Measurements from ENCODE around the gene ACCSL. TPM values are rescaled to one million over a fixed set of nuclear protein-coding genes. Genes with fewer than 3 reads are reported as not detected.

ACCSL gene
- polyA plus RNA-seq, 1 donor (not counting 4 experiments of a cell fraction or from before 2014, with no cell fraction given): not detected

DNA sequence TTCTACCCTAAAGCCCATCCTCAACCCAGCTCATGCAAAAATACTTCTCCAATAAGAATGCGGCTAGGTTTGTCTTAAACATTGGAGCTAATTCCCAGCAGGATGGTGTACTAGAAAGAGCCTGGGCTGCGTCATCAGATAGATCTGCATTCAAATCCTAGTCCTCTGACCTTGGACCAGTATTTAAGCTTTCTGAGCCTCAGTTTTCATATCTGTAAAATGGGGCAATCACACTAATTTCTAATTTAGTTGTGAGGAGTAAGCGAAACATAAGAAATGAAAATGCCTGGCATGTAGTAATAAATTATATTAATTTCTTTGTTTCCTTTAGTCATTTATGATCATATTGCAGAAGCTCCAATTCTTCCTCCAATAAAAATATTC is 32.2 kb upstream of the ACCSL start:
- Histone ChIP-seq H3K79me2 (ENCODE audit: control insufficient read depth, insufficient read depth, low read length) (no peaks in the 10 kb centered on the region), H3K4me3 (ENCODE audit: control insufficient read depth in 2 of 3, extremely low read depth in 1 of 3, insufficient read depth in 2 of 3, low read depth in 1 of 3, low read length in 3 of 3) (no peak overlapping the region), H3K36me3 (ENCODE audit: control insufficient read depth in 2 of 2, extremely low read depth in 1 of 2, insufficient read depth in 2 of 2, low read length in 2 of 2) (no peaks in the 10 kb centered on the region), H3K9me3 (ENCODE audit: control insufficient read depth, low read depth, low read length) (no peaks in the 10 kb centered on the region), H3K4me1 (ENCODE audit: control insufficient read depth, extremely low read depth, insufficient read depth, low read length) (no peaks in the 10 kb centered on the region), H4K20me1 (ENCODE audit: control insufficient read depth, extremely low read depth, insufficient read depth, low read length) (no peaks in the 10 kb centered on the region), H3K27me3 (ENCODE audit: control insufficient read depth, extremely low read depth, insufficient read depth, low read length) (peaks cover 9% of the 10 kb centered on the region), H3K4me2 (ENCODE audit: control insufficient read depth, extremely low read depth, insufficient read depth, low read depth, low read length) (no peak overlapping the region), H3K27ac (ENCODE audit: control insufficient read depth, insufficient read depth, low read length) (no peak overlapping the region), H3K9ac (ENCODE audit: control insufficient read depth, extremely low read depth, insufficient read depth, low read length) (no peak overlapping the region), H2AFZ (ENCODE audit: control insufficient read depth, low read length) (no peak overlapping the region), H3K9me1 (ENCODE audit: control insufficient read depth, extremely low read depth, insufficient read depth, low read length) (no peaks in the 10 kb centered on the region)
- TF ChIP-seq, protein P1, sequence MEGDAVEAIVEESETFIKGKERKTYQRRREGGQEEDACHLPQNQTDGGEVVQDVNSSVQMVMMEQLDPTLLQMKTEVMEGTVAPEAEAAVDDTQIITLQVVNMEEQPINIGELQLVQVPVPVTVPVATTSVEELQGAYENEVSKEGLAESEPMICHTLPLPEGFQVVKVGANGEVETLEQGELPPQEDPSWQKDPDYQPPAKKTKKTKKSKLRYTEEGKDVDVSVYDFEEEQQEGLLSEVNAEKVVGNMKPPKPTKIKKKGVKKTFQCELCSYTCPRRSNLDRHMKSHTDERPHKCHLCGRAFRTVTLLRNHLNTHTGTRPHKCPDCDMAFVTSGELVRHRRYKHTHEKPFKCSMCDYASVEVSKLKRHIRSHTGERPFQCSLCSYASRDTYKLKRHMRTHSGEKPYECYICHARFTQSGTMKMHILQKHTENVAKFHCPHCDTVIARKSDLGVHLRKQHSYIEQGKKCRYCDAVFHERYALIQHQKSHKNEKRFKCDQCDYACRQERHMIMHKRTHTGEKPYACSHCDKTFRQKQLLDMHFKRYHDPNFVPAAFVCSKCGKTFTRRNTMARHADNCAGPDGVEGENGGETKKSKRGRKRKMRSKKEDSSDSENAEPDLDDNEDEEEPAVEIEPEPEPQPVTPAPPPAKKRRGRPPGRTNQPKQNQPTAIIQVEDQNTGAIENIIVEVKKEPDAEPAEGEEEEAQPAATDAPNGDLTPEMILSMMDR (optimal IDR thresholded peaks at IDR 0.05 in 1 of 3, IDR thresholded peaks at IDR 0.05 in 1 of 3, conservative IDR thresholded peaks at IDR 0.05 in 1 of 3; ENCODE audit: extremely low read depth in 1 of 3, insufficient read depth in 2 of 3, low read length in 3 of 3): no peak
- TF ChIP-seq EZH2 (IDR thresholded peaks at IDR 0.05; ENCODE audit: low read length): no peak
- dilution Hi-C loops (cut with MboI; ENCODE audit: extremely low pct_ligation_motif_present, low sequenced_read_pairs): no loop called here
- DNase-seq (ENCODE audit: low read depth, low spot score) (no peak), FAIRE-seq (no peak)

DNA sequence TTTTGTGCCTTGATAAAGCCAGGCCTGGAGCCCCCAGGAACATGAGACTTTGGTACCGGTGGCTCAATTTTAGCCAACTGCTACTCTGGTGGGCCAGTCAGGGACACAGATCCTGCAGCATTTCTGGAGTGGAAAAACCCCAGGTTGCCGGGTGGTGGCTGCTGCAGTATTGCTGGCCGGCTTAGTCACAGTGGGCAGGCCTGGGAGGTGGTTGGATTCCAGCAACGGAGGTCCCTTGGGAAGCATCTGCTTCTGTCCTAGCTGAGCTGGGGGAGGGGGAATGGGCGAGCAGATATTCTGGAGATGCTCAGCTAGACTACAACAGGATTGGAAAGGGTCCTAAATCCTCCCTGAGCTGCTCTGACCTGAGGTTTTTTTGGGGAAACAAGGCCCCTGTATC is 31.6 kb upstream of the ACCSL start:
- H3K79me2 ChIP-seq (ENCODE audit: control insufficient read depth, insufficient read depth, low read length): no peaks in the 10 kb centered on the region
- no peak for TF ChIP-seq EZH2 (IDR thresholded peaks at IDR 0.05; ENCODE audit: low read length)
- TF ChIP-seq, protein P1 (optimal IDR thresholded peaks at IDR 0.05 in 1 of 3, IDR thresholded peaks at IDR 0.05 in 1 of 3, conservative IDR thresholded peaks at IDR 0.05 in 1 of 3; ENCODE audit: extremely low read depth in 1 of 3, insufficient read depth in 2 of 3, low read length in 3 of 3): no peak
- H3K4me3 ChIP-seq (ENCODE audit: control insufficient read depth in 2 of 3, extremely low read depth in 1 of 3, insufficient read depth in 2 of 3, low read depth in 1 of 3, low read length in 3 of 3): no peak overlapping the region
- H3K9me3 ChIP-seq (ENCODE audit: control insufficient read depth, low read depth, low read length): no peaks in the 10 kb centered on the region
- no peak overlapping the region for H3K9ac ChIP-seq (ENCODE audit: control insufficient read depth, extremely low read depth, insufficient read depth, low read length)
- no peaks in the 10 kb centered on the region for H3K4me1 ChIP-seq (ENCODE audit: control insufficient read depth, extremely low read depth, insufficient read depth, low read length)
- H2AFZ ChIP-seq (ENCODE audit: control insufficient read depth, low read length): no peak overlapping the region
- H3K4me2 ChIP-seq (ENCODE audit: control insufficient read depth, extremely low read depth, insufficient read depth, low read depth, low read length): no peak overlapping the region
- dilution Hi-C loops (cut with MboI; ENCODE audit: extremely low pct_ligation_motif_present, low sequenced_read_pairs): no loop called here
- no peaks in the 10 kb centered on the region for H3K9me1 ChIP-seq (ENCODE audit: control insufficient read depth, extremely low read depth, insufficient read depth, low read length)
- FAIRE-seq: no peak
- H3K27ac ChIP-seq (ENCODE audit: control insufficient read depth, insufficient read depth, low read length): no peak overlapping the region
- peaks cover 5% of the 10 kb centered on the region for H3K27me3 ChIP-seq (ENCODE audit: control insufficient read depth, extremely low read depth, insufficient read depth, low read length)
- H3K36me3 ChIP-seq (ENCODE audit: control insufficient read depth in 2 of 2, extremely low read depth in 1 of 2, insufficient read depth in 2 of 2, low read length in 2 of 2): no peaks in the 10 kb centered on the region
- DNase-seq (ENCODE audit: low read depth, low spot score): no peak
- H4K20me1 ChIP-seq (ENCODE audit: control insufficient read depth, extremely low read depth, insufficient read depth, low read length): no peaks in the 10 kb centered on the region
